ENCODE data around the gene GOLGA6L10.

GOLGA6L10 gene

GRCh38 chr15:82298520-82298919 lies 50.8 kb downstream of the GOLGA6L10 start:
- Histone ChIP-seq H3K9me2 (replicated peaks; ENCODE audit: insufficient read depth, low read length) (no peaks in the 10 kb centered on the region), H3F3A (ENCODE audit: insufficient read depth) (no peaks in the 10 kb centered on the region), H2AFZ (ENCODE audit: low read depth, low read length, severe bottlenecking) (no peak overlapping the region), H3K27ac (ENCODE audit: low read depth, low read length) (no peak overlapping the region), H3K79me2 (ENCODE audit: insufficient read depth, low read length) (no peaks in the 10 kb centered on the region), H3K36me3 (ENCODE audit: low read length) (no peaks in the 10 kb centered on the region), H3K4me3 (ENCODE audit: insufficient read depth, low read length, poor library complexity, severe bottlenecking) (no peak overlapping the region), H3K4me2 (ENCODE audit: low read depth, low read length, poor library complexity, severe bottlenecking) (no peak overlapping the region), H4K20me1 (ENCODE audit: low read depth, low read length) (no peaks in the 10 kb centered on the region), H3K9ac (ENCODE audit: low read length) (no peak overlapping the region), H3K9me3 (ENCODE audit: insufficient read depth, low read length) (no peaks in the 10 kb centered on the region), H3K27me3 (ENCODE audit: low read length) (no peaks in the 10 kb centered on the region)
- no peak for TF ChIP-seq EZH2phosphoT487 (conservative IDR thresholded peaks at IDR 0.05; ENCODE audit: low read length)
- TF ChIP-seq CTCF (IDR thresholded peaks at IDR 0.05; ENCODE audit: insufficient read depth, low read length, poor library complexity, severe bottlenecking): no peak

- Histone ChIP-seq H3K27ac (ENCODE audit: low read depth, low read length) (no peak overlapping the region), H3K4me2 (ENCODE audit: low read depth, low read length, poor library complexity, severe bottlenecking) (no peak overlapping the region), H3K36me3 (ENCODE audit: low read length) (no peaks in the 10 kb centered on the region), H3K27me3 (ENCODE audit: low read length) (no peaks in the 10 kb centered on the region), H3K9ac (ENCODE audit: low read length) (no peak overlapping the region), H3K9me2 (replicated peaks; ENCODE audit: insufficient read depth, low read length) (no peaks in the 10 kb centered on the region), H4K20me1 (ENCODE audit: low read depth, low read length) (no peaks in the 10 kb centered on the region), H3F3A (ENCODE audit: insufficient read depth) (no peaks in the 10 kb centered on the region), H3K79me2 (ENCODE audit: insufficient read depth, low read length) (no peaks in the 10 kb centered on the region), H3K9me3 (ENCODE audit: insufficient read depth, low read length) (no peaks in the 10 kb centered on the region), H3K4me3 (ENCODE audit: insufficient read depth, low read length, poor library complexity, severe bottlenecking) (no peak overlapping the region), H2AFZ (ENCODE audit: low read depth, low read length, severe bottlenecking) (no peak overlapping the region)
- no peak for TF ChIP-seq CTCF (IDR thresholded peaks at IDR 0.05; ENCODE audit: insufficient read depth, low read length, poor library complexity, severe bottlenecking)
- TF ChIP-seq EZH2phosphoT487 (conservative IDR thresholded peaks at IDR 0.05; ENCODE audit: low read length): no peak
These were observed 51.2 kb downstream of the GOLGA6L10 start for GRCh38 chr15:82298032-82298431.

- Histone ChIP-seq H3K4me3 (ENCODE audit: insufficient read depth, low read length, poor library complexity, severe bottlenecking) (no peak overlapping the region), H3K79me2 (ENCODE audit: insufficient read depth, low read length) (no peaks in the 10 kb centered on the region), H3K36me3 (ENCODE audit: low read length) (no peaks in the 10 kb centered on the region), H3K9me2 (replicated peaks; ENCODE audit: insufficient read depth, low read length) (no peaks in the 10 kb centered on the region), H3K4me2 (ENCODE audit: low read depth, low read length, poor library complexity, severe bottlenecking) (no peak overlapping the region), H2AFZ (ENCODE audit: low read depth, low read length, severe bottlenecking) (no peak overlapping the region), H3K9me3 (ENCODE audit: insufficient read depth, low read length) (no peaks in the 10 kb centered on the region), H3F3A (ENCODE audit: insufficient read depth) (no peaks in the 10 kb centered on the region), H4K20me1 (ENCODE audit: low read depth, low read length) (no peaks in the 10 kb centered on the region), H3K27me3 (ENCODE audit: low read length) (no peaks in the 10 kb centered on the region), H3K27ac (ENCODE audit: low read depth, low read length) (no peak overlapping the region), H3K9ac (ENCODE audit: low read length) (no peak overlapping the region)
- TF ChIP-seq CTCF (IDR thresholded peaks at IDR 0.05; ENCODE audit: insufficient read depth, low read length, poor library complexity, severe bottlenecking): no peak
- no peak for TF ChIP-seq EZH2phosphoT487 (conservative IDR thresholded peaks at IDR 0.05; ENCODE audit: low read length)
These were observed 51.7 kb downstream of the GOLGA6L10 start for GRCh38 chr15:82297546-82297945.
